ENCODE data around the gene SYS1.

Gene SYS1

GRCh38 chr20:45392733-45393132, 29.8 kb downstream of the SYS1 start:
- no peak for FAIRE-seq

GRCh38 chr20:45394221-45395113, 31.5 kb downstream of the SYS1 start:
- FAIRE-seq: no peak

- no peak for FAIRE-seq
These were observed 32.1 kb downstream of the SYS1 start for GRCh38 chr20:45395114-45395415.

GRCh38 chr20:45399018-45399417, 36.1 kb downstream of the SYS1 start:
- FAIRE-seq: no peak

- no peak for FAIRE-seq
These were observed 37.5 kb downstream of the SYS1 start for GRCh38 chr20:45400346-45401031.

GRCh38 chr20:45402946-45403345, 40.0 kb downstream of the SYS1 start:
- no peak for FAIRE-seq

- no peak for FAIRE-seq
These were observed 41.5 kb downstream of the SYS1 start for GRCh38 chr20:45404438-45404837.

GRCh38 chr20:45405571-45406259, 42.8 kb downstream of the SYS1 start:
- FAIRE-seq: no peak

GRCh38 chr20:45406260-45407066, 43.5 kb downstream of the SYS1 start:
- FAIRE-seq: no peak

- no peak for FAIRE-seq
These were observed 44.2 kb downstream of the SYS1 start for GRCh38 chr20:45407067-45407745.

- FAIRE-seq: no peak
These were observed 45.1 kb downstream of the SYS1 start, which contains the start of gene DBNDD2 for GRCh38 chr20:45407783-45408645. DBNDD2 (plus strand) TSS chr20:45408289; CDS start chr20:45408468, 179 bp downstream.

- FAIRE-seq: no peak
These were observed 45.8 kb downstream of the SYS1 start for GRCh38 chr20:45408646-45409213.

- FAIRE-seq: no peak
These were observed 46.7 kb downstream of the SYS1 start for GRCh38 chr20:45409521-45410272.

- FAIRE-seq: no peak
These were observed 47.9 kb downstream of the SYS1 start for GRCh38 chr20:45410887-45411286.

- FAIRE-seq: no peak
These were observed 49.7 kb downstream of the SYS1 start for GRCh38 chr20:45412653-45413052.

GRCh38 chr20:45413479-45413878, 50.5 kb downstream of the SYS1 start:
- FAIRE-seq: no peak

GRCh38 chr20:45415822-45416637, 53.1 kb downstream of the SYS1 start, which contains the start of gene PIGT:
PIGT (plus strand) TSS chr20:45416141; CDS start chr20:45416157, 16 bp downstream.
- no peak for FAIRE-seq

- FAIRE-seq: no peak
These were observed 54.0 kb downstream of the SYS1 start for GRCh38 chr20:45416917-45417316.

All from endometrium (tissue), 2 donors.